Cardiac ventricle fibroblast (primary cell): Measurements from ENCODE around the gene SULT1B1. TPM values are rescaled to one million over a fixed set of nuclear protein-coding genes. Genes with fewer than 3 reads are reported as not detected.

Source experiments
- total RNA-seq: library from RNA; depleted of rRNA; stranded (reverse); fragments of >200 nt; gene quantifications from 2 replicates; pipeline ENCODE4 v1.2.3, GENCODE V29; 2015

SULT1B1 gene
- total RNA-seq = 0.05 TPM in 1 of 2 replicates, not detected in the other

GRCh38 chr4:69760455-69760854 is at the start of gene SULT1B1:
Gene SULT1B1 (minus strand): TSS chr4:69760620. CDS start chr4:69755217, 5,403 bp downstream.

Other genes with a start within 250 kb of the SULT1B1 start
- not detected in 2 replicates for gene UGT2A2, start 121.0 kb downstream of the SULT1B1 start, total RNA-seq
- not detected in 2 replicates for gene UGT2A1, start 107.4 kb downstream of the SULT1B1 start, total RNA-seq
- gene SULT1E1, start 99.5 kb upstream of the SULT1B1 start, total RNA-seq = 0.20 and 0.44 TPM in 2 replicates
- gene CSN1S1, start 170.4 kb upstream of the SULT1B1 start, total RNA-seq = not detected in 2 replicates
- gene CSN2, start 205.1 kb upstream of the SULT1B1 start, total RNA-seq = not detected in 2 replicates
- not detected in 2 replicates for gene STATH, start 235.3 kb upstream of the SULT1B1 start, total RNA-seq